RPMI8226 (cell line): ENCODE results near the gene TUBG1.
"Not testable (repeated sequence)": the region's sequence is repeated elsewhere in the genome, so short reads cannot be mapped to it uniquely, and the experiment has no call there.

Experiments
- DNase-seq: peaks from one replicate; pipeline ENCODE4 v3.0.0-alpha.2; 2015

Gene TUBG1

DNA sequence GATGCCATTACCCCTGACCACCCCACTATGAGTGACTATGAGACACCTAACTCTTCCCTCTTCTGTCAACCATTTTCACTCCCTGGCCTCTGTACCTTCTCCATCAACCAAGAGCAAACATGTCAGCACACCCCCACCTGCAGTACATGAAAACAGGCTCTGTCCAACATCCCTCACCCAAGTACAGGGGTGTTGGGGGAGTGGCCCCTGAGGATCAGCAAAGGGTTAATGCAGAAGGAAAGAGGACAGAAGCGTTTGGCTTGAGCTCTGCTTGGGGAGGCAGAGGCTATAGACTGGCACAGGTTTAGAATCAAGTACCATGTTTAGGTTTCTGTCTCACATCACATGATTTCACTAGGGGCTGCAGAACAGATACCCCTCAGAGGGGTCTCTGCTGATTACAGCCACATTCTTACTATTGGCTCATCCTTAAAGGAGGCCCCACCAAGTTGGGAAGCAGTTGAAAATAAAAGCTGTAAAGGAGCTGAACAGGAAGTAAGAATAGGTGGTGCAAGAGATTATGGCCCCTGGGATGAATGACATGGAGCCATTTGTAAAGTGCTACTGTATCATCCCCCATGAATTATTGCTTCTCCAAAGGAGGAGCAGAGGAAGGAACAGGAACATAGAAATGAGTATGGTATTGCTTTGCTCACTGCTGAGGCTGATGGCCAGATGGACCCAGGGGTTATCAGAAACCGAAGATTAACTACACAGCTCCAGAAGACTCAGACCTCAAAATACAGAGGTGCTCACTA, 29.5 kb upstream of the TUBG1 start:
- no peak for DNase-seq

DNA sequence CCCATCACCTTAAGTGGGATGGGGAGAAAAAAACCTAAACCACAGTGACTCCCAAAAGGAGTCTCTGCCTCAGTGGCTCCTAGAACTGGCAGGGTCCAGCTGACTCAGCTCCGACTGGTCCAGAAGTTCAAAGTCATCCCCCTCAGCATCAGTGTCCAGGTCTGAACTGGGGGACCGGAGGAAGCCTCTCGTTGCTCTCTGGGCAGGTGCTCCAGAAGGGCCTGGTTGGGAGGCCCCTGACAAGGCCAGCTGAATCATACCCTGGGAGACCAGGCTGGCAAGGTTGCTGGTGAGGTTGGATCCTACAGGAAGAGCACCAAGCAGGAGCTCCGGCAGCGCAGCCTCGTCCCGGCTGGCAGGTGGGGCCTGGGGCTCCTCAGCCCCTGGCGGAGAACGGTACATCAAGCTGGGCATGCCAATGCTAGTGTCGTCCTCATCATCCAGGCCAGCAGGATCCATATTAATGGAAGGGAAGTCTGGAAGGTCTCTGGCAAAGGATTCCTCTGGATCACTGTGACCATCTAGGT, 27.7 kb upstream of the TUBG1 start:
- no peak for DNase-seq

DNA sequence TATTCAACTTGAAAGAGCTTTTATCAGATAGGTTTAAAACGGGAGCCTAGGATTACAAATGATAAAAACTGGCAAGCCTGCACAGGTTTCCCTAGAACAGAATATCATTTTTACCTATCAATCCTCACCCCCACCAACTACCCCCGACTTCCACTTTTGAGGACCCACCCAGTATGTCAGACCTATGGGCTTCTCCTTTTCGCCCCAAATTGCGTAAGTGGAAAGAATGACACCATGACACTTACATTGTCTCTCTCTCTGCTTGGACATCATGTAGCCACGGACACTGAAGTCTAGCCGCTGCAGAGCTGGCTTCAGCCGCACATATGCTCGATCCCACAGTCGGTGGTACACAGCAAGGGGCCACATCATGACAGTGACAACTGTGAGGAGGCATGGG, 24.6 kb upstream of the TUBG1 start:
- DNase-seq: no peak

DNA sequence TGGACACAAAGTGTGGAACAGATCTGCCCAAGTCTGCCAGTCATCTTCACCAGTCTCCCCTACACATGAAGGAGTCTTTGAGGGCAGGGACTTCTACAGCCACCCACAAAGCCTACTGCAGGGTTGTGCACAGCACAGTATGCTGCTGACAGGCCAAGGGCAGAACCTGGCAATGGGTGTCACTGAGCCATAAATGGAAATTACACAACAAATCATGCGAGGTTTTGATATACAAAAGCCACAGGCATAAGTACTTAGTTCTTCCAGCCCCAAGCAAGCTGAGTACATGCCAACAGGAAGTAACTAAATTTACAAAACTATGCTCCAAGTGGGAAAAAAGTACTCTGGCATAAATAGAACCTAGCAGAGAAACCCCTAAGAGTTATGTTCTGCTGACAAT, 24.1 kb upstream of the TUBG1 start:
- no peak for DNase-seq

DNA sequence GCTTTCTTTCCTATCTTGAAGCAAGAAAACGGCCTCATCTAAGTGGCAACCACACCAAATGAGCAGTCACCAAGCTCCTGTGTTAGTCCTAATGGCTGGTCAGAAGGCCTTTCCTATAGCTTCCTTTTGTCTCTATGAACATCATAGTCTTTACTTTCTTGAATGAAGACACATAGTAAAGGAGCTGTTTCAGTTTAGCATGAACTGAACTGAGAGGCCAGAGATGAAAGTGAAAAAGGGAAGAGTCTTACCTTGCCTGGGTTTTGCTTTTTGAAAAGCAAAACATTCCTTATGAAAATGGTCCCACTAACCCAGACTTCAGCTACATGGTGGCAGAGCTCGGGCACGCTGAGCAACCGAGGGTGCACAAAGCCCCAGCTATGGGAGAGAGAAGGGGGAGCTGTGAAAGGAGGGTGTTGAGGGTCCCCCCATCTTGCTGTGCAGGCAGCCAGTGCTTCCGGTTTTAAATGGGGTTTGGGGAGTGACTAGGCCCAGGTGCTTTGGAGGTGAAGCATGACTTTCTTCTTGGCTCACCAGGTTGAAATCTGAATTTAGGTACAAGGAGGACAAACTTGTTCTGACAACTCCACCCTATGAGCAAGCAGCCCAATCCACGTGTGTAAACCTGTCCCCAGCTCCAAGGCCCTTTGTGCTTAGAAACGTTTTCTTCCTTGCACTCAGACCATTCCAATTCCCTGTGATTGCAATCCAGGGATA, 22.8 kb upstream of the TUBG1 start:
- DNase-seq: peak; percentile 19

DNA sequence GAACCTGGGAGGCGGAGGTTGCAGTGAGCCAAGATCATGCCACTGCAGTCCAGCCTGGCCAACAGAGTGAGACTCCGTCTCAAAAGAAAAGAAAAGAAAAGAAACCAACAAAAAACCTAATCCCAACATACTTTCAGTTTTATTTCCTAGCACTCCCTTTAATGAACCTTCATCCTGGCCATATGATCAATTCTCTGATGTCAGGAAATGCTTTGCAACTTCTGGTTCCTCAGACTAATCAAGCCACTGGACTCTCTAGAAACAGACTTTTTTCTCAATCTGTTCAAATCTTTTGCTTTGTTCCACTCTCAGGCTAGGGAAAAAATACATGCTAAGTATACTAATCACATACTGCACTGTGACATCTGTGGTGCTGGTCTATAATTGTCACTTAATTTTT, 18.6 kb upstream of the TUBG1 start:
- no peak for DNase-seq

DNA sequence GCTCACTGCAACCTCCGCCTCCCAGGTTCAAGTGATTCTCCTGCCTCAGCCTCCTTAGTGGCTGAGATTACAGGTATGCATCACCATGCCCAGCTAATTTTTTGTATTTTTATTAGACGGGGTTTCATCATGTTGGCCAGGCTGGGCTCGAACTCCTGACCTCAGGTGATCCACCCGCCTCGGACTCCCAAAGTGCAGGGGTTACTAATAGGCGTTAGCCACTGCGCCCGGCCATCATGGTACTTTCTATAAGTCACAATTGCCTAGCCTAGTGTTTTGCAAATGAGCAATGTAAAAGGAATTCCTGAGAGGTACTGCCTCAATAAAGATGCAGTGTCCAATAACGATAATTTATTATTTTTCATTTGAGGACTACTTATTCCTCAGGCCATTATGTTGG, 18.1 kb upstream of the TUBG1 start:
- DNase-seq: no peak

DNA sequence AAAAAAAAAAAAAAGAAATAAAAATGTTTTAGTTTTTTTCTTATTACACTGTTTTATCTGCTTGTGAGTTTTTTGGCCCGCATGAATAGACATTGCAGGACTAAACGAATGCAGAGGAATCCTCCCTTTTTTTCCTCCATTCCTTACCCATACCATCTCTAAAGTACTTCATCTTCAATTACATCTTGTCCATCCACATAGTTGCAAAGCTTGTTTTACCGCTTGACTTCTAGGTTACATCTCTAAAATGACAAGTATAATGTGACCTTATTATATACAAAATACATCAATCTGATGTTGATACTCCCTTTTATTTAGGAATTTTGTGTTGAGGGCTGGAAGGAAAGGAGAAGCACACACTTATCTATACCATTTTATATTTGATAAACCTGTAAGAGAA, 13.1 kb upstream of the TUBG1 start:
- no peak for DNase-seq

DNA sequence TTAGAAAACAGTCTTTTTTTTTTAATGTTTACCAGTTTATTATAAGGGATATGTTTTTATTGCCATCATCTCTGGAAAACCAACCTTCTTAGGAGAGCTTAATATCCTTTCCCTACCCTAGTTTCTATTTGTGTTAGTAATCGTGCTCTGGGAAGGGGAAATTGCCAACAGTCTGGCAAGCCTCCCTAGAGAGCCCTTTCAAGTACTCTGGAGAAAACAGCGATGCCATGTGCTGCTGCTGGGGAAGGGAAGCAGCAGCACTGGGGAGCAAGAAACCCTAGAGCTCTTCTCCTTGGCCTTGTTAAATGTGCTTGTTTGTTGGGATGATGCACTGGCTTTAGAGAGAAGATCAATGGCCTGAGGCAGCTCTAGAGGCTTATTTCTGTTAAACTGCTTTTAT, 10.6 kb upstream of the TUBG1 start:
- DNase-seq: no peak

DNA sequence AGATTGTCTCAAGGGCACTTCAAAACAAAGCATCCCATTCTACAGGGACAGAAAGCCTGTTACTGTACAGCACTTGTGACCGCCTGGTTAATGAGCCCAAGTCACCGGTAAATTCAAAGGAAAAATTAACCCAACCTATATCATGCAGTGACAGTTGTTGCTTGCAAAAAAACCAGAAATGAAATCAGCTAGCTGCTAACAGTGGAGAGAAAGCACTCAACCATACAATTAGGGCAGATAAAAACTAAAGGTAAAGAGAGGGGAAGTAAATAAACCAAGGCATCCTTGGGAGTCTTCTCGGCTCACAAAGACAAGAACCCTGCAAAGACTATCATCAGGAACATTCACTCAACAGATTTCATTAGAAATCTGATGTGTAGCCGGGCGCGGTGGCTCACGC, 6.2 kb upstream of the TUBG1 start:
- no peak for DNase-seq

DNA sequence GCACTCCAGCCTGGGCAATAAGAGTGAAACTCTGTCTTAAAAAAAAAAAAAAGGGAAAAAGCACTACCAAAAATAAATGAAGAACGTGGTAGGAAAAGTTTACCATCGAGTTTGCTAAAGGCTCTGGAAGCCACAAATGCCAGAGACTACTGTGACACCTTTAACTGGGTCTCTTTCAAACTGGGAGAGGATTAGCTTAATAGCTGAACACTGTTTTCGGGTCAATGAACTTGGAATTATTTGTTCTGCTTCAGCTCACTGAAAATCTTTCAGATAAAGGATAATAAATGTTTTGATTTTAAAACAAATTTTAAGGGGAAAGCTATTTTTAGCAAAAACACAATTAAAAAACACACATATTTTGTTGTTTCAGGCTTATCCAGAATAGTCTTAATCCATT, 1.7 kb upstream of the TUBG1 start:
- DNase-seq: no peak

DNA sequence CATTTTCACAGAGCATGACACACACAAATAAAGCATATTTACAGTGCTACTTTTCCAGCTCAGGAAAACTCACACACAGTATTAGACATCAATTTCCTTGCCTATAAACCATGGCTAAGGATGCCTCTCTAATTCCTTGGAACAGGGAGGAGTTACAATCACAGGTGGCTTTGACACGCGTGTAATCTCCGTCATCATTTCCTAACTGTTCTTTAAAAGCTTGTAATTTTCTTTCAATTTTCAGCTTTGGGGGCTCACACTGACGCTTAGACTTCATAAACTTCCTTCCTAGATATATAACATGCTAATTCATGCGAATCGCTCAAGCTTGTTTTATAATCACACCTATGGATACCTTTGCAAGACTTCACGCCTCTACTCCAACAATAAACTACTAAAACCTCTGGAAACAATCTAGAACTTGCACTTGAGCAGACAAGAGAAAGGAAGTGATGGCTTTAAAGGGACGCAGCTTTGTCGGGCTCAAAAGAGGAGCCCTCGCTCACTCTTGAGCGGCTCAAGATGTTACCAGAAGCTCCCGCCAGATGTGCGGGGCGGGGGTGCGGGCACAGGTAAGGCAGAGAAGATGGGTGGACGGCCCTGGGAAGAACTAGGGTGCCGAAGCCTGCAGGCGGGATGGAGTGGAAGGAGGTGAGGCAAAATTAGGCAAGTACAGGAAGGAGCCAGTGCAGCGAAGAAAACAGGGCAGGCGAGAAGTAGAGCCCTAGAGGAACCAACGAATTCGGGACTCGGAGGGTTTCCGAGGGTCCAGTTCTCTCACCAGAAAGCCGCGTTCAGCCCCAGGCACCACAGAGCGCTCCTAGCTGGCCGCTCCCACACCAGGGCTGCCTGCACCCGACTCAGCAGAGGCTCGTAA, 940 bp upstream of the TUBG1 start:
- peak; percentile 38 for DNase-seq

DNA sequence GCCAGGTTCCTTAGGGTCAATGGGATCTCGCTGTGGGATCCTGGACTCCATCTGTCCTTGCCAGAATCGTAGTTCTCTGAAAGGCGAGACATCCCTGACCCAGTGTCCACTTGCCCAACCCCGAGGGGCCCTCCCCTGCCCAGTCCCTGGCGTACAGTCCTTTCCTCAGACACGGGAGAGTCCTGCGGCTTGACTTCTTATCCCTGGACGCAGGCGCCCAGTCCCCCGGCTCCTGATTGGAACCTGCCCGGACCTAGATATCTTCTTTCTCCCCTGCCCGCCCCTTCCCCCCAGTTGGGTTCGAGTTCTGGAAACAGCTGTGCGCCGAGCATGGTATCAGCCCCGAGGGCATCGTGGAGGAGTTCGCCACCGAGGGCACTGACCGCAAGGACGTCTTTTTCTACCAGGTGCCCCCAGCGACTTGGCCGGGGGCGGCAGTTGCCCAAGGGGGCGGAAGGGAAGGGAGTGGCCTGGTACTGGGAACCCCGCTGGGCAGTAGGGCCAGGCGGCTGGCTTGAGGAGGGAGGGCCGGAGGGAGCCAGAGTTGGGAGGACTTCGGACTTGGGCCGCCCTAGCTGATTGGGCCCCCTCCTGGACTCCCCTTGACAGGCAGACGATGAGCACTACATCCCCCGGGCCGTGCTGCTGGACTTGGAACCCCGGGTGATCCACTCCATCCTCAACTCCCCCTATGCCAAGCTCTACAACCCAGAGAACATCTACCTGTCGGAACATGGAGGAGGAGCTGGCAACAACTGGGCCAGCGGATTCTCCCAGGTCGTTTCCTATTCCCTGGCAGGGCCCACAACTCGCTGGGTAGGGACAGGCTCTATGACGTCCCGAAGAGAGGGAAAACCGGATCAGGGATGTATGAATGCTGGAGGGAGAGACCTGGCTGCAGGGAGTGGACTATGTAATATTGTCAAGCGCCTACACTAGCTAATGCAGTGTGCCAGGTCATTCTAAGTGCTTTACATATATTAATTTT, 625 bp downstream of the TUBG1 start:
- DNase-seq: peak; percentile 27

DNA sequence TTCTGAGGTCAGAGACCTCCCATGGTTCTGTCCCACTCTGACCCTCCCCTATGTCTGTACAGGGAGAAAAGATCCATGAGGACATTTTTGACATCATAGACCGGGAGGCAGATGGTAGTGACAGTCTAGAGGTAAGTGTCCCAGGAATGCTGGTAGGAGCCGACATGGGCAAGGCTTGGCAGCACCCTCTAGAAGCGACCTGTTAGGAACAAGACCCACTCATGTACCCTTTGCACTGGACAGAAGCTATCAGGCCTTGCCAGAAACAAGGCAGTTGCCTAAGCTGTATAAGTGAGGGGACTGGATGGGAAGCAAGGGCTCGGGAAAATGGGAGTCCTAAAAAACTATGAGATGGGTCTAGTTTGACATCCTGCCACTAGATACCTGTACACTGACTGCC, 2.5 kb downstream of the TUBG1 start:
- DNase-seq: no peak

DNA sequence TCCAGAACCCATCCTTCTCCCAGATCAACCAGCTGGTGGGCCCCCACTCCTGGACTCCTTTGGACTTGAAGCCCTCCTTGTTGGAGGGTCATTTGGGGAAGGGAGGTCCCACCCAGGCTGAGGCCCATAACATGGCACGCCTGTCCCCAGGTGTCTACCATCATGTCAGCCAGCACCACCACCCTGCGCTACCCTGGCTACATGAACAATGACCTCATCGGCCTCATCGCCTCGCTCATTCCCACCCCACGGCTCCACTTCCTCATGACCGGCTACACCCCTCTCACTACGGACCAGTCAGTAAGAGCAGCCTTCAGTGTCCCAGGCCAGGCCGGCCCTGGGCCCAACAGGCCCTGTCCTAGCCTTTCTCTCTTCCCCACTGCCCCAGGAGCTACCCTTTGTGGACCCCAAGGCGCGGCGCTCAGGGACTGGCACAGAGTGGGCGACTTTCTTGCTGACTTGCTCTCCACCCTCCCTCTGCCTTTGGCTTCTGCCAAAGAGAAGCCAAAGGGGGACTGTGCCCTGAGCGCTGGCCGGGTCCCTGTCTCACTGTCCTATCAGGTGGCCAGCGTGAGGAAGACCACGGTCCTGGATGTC, 4.3 kb downstream of the TUBG1 start:
- DNase-seq: no peak

DNA sequence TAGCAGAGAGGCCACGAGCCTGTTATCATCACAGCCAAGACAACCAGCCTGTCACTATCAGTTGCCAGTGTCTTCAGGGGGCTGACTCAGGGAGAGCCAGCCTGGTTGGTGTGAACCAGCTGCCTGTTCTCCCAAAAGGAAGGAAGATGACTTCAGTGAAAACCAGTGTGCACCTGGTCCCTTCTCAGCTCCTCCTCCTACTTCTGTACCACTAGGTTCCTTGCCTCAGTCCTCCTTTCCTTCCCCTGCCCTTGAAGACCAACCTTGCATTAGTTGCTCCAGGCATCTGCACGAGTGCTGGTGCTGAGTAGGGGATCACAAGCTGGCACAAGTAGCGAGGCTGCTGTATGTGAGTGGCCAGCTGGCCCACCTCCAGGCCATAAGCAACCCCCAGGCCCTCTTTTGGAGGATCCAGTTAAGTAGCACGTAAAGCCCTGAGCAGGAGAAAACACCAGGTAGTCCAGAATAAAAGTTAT, 8.5 kb downstream of the TUBG1 start:
- DNase-seq: peak; percentile 86

DNA sequence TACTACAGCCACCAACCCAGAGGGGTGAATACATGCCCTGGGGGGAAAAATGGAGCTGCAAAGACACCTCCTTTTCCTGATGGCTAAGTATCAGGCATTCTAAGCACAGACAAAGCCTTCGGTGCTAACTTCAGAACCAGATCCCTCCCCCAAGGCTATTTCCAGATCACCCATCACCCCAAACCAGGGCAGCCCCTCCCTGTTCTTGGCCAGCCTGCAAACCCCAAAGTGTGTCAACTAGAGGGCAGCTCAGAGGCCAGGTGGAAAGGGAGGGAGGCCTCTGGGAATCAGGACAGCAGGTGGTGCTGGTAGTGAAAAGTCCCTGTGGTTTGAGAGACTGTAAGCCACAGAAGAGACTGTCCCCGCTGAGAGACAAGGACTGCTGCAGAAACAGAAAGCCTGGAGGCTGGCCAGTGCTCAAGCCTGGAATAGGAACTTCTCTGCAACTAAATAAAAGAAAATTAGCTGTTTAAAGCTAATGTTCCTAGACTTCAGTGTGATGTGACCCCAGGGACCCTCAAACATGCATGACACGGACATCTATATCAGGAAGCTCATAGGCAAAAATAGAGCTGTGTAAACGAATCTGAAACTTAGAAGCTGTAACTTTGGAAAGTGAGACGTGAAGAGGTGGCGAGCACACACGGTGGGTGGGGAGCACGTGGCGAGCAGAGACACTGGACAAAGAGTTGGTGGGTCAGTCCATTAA, 9.1 kb downstream of the TUBG1 start:
- DNase-seq: peak; percentile 95

DNA sequence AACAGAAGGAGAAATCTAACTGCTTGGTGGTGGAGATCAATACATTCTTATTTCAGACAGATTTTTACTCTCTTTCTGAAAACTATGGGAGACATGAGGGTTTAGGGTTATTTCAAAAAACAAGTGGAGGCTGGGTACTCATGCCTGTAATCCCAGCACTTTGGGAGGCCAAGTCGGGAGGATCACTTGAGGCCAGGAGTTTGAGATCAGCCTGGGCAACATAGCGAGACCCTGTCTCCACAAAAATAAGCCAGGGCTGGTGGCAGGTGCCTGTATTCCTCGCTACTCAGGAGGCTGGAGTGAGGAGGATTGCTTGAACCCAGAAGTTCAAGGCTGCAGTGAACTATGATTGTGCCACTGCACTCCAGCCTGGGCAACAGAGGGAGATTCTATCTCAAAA, 12.5 kb downstream of the TUBG1 start:
- DNase-seq: not testable (repeated sequence)

DNA sequence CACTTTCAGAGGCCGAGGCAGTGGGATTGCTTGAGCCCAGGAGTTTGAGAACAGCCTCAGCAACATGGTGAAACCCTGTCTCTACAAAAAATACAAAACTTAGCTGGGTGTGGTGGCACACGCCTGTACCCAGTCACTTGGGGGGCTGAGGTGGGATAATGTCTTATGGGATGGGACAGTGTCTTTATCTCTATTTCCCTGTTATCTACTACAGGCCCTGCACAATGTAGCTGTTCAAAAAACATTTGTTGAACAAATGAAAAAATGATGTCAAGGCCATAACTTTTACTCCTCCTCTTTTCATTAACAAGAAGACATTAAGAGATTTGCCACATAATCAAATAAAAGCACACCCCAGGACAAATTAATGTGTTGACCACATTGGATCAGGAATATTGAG, 13.8 kb downstream of the TUBG1 start:
- no peak for DNase-seq

DNA sequence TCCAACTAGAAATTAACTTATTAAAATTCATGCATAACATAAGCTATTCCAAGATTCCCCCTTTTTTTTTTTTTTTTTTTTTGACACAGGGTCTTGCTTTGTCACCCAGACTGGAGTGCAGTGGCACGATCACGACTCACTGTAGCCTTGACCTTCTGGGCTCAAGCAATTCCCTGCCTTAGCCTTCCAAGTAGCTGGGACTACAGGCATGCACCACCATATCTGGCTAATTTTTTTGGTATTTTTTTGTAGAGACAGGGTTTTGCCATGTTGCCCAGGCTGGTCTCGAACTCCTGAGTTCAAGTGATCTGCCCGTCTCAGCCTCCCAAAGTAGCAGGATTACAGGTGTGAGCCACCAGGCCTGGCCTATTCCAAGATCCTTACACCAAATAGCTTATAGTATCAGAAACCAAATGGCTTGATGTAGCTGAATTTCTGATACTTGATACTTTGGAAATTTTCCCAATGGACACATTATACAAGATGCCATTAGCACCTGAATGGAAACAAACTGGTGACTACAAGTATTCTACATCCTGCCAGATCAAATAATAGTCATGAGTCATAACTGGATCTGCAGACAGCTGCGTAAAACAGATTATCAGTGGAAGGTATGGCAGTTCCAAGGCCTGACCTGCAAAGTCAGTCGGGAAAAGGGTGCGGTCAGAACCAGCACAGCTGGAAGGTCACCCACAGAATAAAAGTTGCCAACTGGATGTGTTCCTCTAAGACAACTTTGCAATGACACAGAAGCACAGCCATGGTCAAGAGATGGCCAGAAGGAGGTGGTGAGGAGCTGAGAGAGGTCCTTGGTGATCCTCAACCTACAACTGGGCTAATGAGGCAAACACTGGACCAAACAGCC, 14.5 kb downstream of the TUBG1 start:
- DNase-seq: no peak
